Uterus (tissue), 2 donors: Measurements from ENCODE around the gene RAP1GAP.

Experiments
- POLR2A ChIP-seq, 2 donors: fragments of 450-650 bp; IDR thresholded peaks; one replicate each; pipeline ENCODE4 v1.6.1; 2016; ENCODE audit warnings: antibody characterized with exemption in 2 of 2, mild to moderate bottlenecking in 1 of 2, moderate library complexity in 1 of 2
- TF ChIP-seq, protein P1 (sequence below), 4 experiments: fragments of 200-600 bp in 2 of 4; fragments of 450-650 bp in 2 of 4; sonication (generic) in 2 of 4; IDR thresholded peaks; one replicate each; pipeline ENCODE4 v1.5.1; 2016 to 2019; ENCODE audit warnings: antibody characterized with exemption in 4 of 4, mild to moderate bottlenecking in 2 of 4, moderate library complexity in 1 of 4

DNA sequence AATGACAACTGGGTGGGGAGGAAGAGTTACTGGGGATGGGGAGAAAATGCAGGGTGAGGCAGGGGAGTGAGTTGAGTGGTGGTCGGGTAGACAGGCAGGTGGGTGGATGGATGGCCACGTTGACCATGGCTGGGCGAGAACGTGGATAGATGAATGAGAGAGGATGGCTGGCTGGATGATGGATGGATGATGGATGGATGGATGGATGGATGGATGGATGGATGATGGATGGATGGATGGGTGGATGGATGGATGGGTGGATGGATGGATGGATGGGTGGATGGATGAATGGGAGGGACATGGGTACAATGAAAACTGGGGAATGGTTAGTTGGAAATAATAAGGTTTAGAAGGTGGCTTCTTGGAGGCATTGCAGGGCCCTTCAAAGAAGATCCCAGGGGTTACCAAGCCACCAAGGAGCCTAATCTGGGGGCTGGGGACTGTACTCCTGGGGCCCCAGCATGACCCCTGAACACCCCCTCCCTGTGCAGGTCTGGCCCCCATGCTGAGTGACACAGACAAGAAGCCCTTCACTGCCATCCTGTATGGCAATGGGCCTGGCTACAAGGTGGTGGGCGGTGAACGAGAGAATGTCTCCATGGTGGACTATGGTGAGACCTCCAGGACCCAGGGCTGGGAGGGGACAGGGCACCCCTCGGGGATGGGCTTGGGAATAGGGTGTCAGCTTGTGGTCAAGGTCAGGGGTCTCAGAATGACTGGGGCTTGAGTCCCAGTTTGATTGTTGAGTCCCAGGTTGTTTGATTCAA lies 92.9 kb downstream of the RAP1GAP start:
- TF ChIP-seq, protein P1, sequence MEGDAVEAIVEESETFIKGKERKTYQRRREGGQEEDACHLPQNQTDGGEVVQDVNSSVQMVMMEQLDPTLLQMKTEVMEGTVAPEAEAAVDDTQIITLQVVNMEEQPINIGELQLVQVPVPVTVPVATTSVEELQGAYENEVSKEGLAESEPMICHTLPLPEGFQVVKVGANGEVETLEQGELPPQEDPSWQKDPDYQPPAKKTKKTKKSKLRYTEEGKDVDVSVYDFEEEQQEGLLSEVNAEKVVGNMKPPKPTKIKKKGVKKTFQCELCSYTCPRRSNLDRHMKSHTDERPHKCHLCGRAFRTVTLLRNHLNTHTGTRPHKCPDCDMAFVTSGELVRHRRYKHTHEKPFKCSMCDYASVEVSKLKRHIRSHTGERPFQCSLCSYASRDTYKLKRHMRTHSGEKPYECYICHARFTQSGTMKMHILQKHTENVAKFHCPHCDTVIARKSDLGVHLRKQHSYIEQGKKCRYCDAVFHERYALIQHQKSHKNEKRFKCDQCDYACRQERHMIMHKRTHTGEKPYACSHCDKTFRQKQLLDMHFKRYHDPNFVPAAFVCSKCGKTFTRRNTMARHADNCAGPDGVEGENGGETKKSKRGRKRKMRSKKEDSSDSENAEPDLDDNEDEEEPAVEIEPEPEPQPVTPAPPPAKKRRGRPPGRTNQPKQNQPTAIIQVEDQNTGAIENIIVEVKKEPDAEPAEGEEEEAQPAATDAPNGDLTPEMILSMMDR (IDR thresholded peaks at IDR 0.05), result no peak
- no peak for TF ChIP-seq POLR2A (IDR thresholded peaks at IDR 0.05)
